HepG2 (cell line): ENCODE measurements around the gene FAM83E. TPM values are rescaled to one million over a fixed set of nuclear protein-coding genes. Genes with fewer than 3 reads are reported as not detected.

Experiments
- AGO2 ChIP-seq: fragments of 200-400 bp; formaldehyde crosslinking; optimal IDR thresholded peaks from 2 replicates; pipeline ENCODE3; 2017; ENCODE audit warnings: mild to moderate bottlenecking, low read depth, low read length, moderate library complexity
- ATF4 ChIP-seq, 2 experiments: fragments of 450-650 bp in 1 of 2; sonication (generic) in 1 of 2; formaldehyde crosslinking; IDR thresholded peaks; 2 replicates each; pipeline versions ENCODE4 v1.5.0 to v1.8.0; 2020 to 2022; ENCODE audit warnings: mild to moderate bottlenecking in 1 of 2, missing genetic modification reagents in 1 of 2
- ELK4 ChIP-seq: sonication (generic); formaldehyde crosslinking; IDR thresholded peaks from 2 replicates; pipeline ENCODE4 v1.9.0; 2021; ENCODE audit warnings: missing genetic modification reagents, borderline replicate concordance
- GLMP ChIP-seq: sonication (generic); formaldehyde crosslinking; IDR thresholded peaks from 2 replicates; pipeline ENCODE4 v1.9.0; 2021; ENCODE audit warnings: missing genetic modification reagents, mild to moderate bottlenecking, borderline replicate concordance
- LBX2 ChIP-seq: sonication (generic); formaldehyde crosslinking; IDR thresholded peaks from 2 replicates; pipeline ENCODE4 v1.5.0; 2020; ENCODE audit warnings: missing genetic modification reagents, mild to moderate bottlenecking, borderline replicate concordance
- MED8 ChIP-seq: sonication (generic); formaldehyde crosslinking; IDR thresholded peaks from 2 replicates; pipeline ENCODE4 v1.8.1; 2023; ENCODE audit warnings: mild to moderate bottlenecking, missing genetic modification reagents; ENCODE audit not compliant: insufficient replicate concordance
- MTF2 ChIP-seq: sonication (generic); formaldehyde crosslinking; IDR thresholded peaks from 2 replicates; pipeline ENCODE4 v1.5.0; 2020; ENCODE audit warnings: missing genetic modification reagents, borderline replicate concordance
- RNF219 ChIP-seq: sonication (generic); formaldehyde crosslinking; IDR thresholded peaks from 2 replicates; pipeline ENCODE4 v1.5.0; 2020; ENCODE audit warnings: mild to moderate bottlenecking, missing genetic modification reagents
- SP5 ChIP-seq: IDR thresholded peaks from 2 replicates; pipeline ENCODE4 v1.6.1; 2016; ENCODE audit warnings: low read depth, borderline replicate concordance
- ZNF264 ChIP-seq: sonication (generic); formaldehyde crosslinking; IDR thresholded peaks from 2 replicates; pipeline ENCODE4 v1.4.0; 2020; ENCODE audit warnings: missing genetic modification reagents
- ZNF33B ChIP-seq: sonication (generic); formaldehyde crosslinking; IDR thresholded peaks from 2 replicates; pipeline ENCODE4 v1.5.1; 2020; ENCODE audit warnings: mild to moderate bottlenecking, missing genetic modification reagents
- ZNF562 ChIP-seq: sonication (generic); formaldehyde crosslinking; IDR thresholded peaks from 2 replicates; pipeline ENCODE4 v1.8.0; 2022; ENCODE audit warnings: missing genetic modification reagents, borderline replicate concordance
- ZNF574 ChIP-seq: sonication (generic); formaldehyde crosslinking; IDR thresholded peaks from 2 replicates; pipeline ENCODE4 v1.4.0; 2020; ENCODE audit warnings: missing genetic modification reagents
- ZNF616 ChIP-seq: sonication (generic); formaldehyde crosslinking; IDR thresholded peaks from 2 replicates; pipeline ENCODE4 v1.5.0; 2020; ENCODE audit warnings: low read depth, mild to moderate bottlenecking, missing genetic modification reagents
- ZNF772 ChIP-seq: sonication (generic); formaldehyde crosslinking; IDR thresholded peaks from 2 replicates; pipeline ENCODE4 v1.5.0; 2020; ENCODE audit warnings: mild to moderate bottlenecking, missing genetic modification reagents
- ZNF839 ChIP-seq: sonication (generic); formaldehyde crosslinking; IDR thresholded peaks from 2 replicates; pipeline ENCODE4 v1.4.0; 2020; ENCODE audit warnings: missing genetic modification reagents, mild to moderate bottlenecking, borderline replicate concordance
- ZNF891 ChIP-seq: sonication (generic); formaldehyde crosslinking; IDR thresholded peaks from 2 replicates; pipeline ENCODE4 v1.5.0; 2020; ENCODE audit warnings: mild to moderate bottlenecking, missing genetic modification reagents
- ZSCAN22 ChIP-seq: sonication (generic); formaldehyde crosslinking; IDR thresholded peaks from 2 replicates; pipeline ENCODE4 v1.4.0; 2020; ENCODE audit warnings: mild to moderate bottlenecking, missing genetic modification reagents
- polyA plus RNA-seq, 8 experiments: library from polyadenylated mRNA; depleted of rRNA in 3 of 8; stranded (reverse) in 7 of 8; unstranded in 1 of 8; fragments of >200 nt; fragmentation: Illumina TruSeq in 4 of 8; extraction: Trizol in 4 of 8; gene quantifications; 2 replicates each; pipeline versions ENCODE4 v1.2.1 to v1.2.3, GENCODE V29; 2011 to 2016; ENCODE audit warnings: low read depth in 4 of 8, missing spikeins in 1 of 8, mixed read lengths in 1 of 8; ENCODE audit not compliant: insufficient read depth in 1 of 8
- total RNA-seq, 5 experiments: library from RNA; depleted of rRNA; stranded (reverse); fragments of >200 nt; fragmentation: Illumina TruSeq; extraction: Trizol; gene quantifications; 2 replicates each; pipeline ENCODE4 v1.2.3, GENCODE V29; 2016; ENCODE audit warnings: low read depth in 1 of 5

Gene FAM83E
- total and polyA plus RNA-seq, 2 of the 13 experiments (the other 11 are each of a cell fraction or from before 2014, with no cell fraction given) = 0.18 to 0.60 TPM

GRCh38 chr19:48617146-48617937 is 2.5 kb upstream of the FAM83E start (continued):
- TF ChIP-seq ELK4 (CRISPR knock-in tag) = no peak
- TF ChIP-seq ZNF616 (CRISPR knock-in tag) = no peak
- no peak for TF ChIP-seq ZNF33B
- peak; percentile 20 for TF ChIP-seq AGO2
- no peak for TF ChIP-seq ZSCAN22 (CRISPR knock-in tag)
- no peak for TF ChIP-seq ZNF772 (CRISPR knock-in tag)
- no peak for TF ChIP-seq ZNF562
- no peak for TF ChIP-seq LBX2 (CRISPR knock-in tag)
- no peak for TF ChIP-seq ZNF839 (CRISPR knock-in tag)
- no peak for TF ChIP-seq MTF2
- TF ChIP-seq ZNF264 (CRISPR knock-in tag) = no peak
- TF ChIP-seq MED8 (CRISPR knock-in tag) = no peak
- TF ChIP-seq GLMP (CRISPR knock-in tag) = no peak
- TF ChIP-seq RNF219 (CRISPR knock-in tag) = no peak
- no peak for TF ChIP-seq ZNF891 (CRISPR knock-in tag)
- TF ChIP-seq ATF4 (CRISPR knock-in tag; IDR thresholded peaks at IDR 0.05) = no peak
- TF ChIP-seq ZNF574 (CRISPR knock-in tag) = no peak
- no peak for TF ChIP-seq SP5 (CRISPR knock-in tag)
